MV-4-11 (cell line): ENCODE data around the gene NDUFB10.

ENCODE experiments used
- DNase-seq: peaks from one replicate; lab custom pipeline; 2025; lab: John Stamatoyannopoulos, UW

Gene NDUFB10

GRCh38 chr16:1984347-1985225 lies 25.2 kb downstream of the NDUFB10 start:
- no peak for DNase-seq

GRCh38 chr16:1985466-1986150 lies 26.3 kb downstream of the NDUFB10 start:
- DNase-seq = no peak

GRCh38 chr16:1987198-1987597 lies 27.9 kb downstream of the NDUFB10 start:
- no peak for DNase-seq

DNA sequence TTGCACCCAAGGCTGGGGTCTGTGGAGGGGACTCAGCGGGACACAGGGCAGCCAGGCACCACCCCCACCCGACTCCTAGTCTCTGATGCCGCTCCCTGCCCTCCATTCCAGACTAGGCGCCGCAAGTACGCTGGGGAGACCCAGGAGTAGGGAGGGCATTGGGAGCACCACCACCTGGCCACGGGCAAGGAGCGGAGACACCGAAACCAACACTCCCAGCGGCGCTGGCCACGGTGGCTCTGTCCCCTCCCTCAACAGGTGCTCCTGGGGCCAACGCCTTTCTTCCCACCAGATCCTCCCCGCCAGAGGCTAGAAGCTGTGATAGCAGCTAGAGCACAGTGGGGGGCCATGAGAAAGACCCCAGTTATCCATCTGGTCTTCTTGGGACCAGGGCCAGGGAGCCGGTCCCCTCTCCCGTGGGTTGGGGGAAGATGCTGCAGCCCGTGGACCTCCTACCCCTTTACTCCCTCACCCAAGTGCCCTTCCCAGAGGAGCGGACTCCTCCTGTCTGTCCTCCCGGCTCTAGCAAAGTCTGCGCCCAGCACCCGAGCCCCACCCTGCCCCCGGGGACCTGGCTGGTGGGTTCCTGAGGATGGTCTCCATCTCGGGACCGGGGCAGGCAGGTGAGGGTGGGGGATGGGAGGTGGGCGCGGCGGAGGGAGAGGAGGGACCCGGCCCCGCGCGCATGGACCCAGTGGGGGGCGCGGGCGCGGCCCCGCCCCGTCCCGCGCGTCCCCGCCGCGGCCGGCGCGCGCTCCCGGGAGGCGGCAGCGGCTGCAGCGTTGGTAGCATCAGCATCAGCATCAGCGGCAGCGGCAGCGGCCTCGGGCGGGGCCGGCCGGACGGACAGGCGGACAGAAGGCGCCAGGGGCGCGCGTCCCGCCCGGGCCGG lies 30.1 kb downstream of the NDUFB10 start, which contains the start of gene SYNGR3:
SYNGR3 (plus strand) TSS at position 762 of the 892 bp plus-strand sequence. CDS start 133 bp downstream, outside the sequence.
- no peak for DNase-seq

GRCh38 chr16:1990101-1990350 lies 30.7 kb downstream of the NDUFB10 start:
- no peak for DNase-seq

GRCh38 chr16:1990351-1991134 lies 31.2 kb downstream of the NDUFB10 start:
- no peak for DNase-seq

DNA sequence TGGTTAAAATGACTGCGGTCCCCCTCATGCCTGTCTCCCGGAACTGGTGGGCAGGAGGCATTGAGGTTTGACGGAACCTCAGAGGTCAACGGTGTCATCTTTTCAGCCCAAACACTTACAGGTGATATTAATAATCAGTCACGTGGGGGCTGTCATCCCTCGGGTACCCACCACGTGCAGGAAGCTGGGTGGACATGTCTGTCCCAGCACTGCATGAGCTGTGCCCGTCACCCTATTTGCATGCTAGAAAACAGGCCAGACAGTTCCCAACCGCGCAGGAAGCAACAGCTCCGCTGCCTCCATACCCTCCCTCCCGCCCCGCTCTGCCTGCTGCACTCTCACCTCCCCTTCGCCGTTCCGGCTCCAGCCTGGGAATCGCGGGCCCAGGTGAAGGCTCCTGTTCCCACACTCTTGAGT lies 31.8 kb downstream of the NDUFB10 start:
- no peak for DNase-seq

GRCh38 chr16:1991588-1991947 lies 32.2 kb downstream of the NDUFB10 start:
- DNase-seq = no peak

DNA sequence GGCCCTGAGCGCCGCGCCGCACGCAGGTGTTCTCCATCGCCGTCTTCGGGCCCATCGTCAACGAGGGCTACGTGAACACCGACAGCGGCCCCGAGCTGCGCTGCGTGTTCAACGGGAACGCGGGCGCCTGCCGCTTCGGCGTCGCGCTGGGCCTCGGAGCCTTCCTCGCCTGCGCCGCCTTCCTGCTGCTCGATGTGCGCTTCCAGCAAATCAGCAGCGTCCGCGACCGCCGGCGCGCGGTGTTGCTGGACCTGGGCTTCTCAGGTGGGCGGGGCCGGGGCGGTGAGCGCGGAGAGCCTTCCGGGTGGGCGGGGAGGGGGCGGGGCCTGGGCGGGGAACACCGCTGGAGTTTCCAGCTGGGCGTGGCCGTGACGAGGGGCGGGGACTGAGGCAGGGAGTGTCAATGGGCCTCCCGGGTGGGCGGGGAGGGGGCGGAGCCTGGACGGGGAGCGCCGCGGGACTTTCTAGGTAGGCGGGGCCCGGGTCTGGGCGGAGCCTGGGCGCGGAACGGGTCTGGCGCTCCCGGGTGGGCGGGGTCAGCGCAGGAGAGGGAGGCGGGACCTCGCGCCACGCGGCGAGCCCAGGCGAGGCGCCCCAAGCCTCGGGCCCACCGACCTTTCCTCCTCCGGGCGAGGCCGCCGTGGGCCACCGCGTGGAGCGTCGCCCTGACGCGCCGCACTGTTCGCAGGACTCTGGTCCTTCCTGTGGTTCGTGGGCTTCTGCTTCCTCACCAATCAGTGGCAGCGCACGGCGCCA lies 32.8 kb downstream of the NDUFB10 start:
- DNase-seq = peak; percentile 82

- no peak for DNase-seq
Measured at GRCh38 chr16:1992704-1993317, 33.5 kb downstream of the NDUFB10 start.

- no peak for DNase-seq
Measured at GRCh38 chr16:1993731-1994131, 34.4 kb downstream of the NDUFB10 start.

DNA sequence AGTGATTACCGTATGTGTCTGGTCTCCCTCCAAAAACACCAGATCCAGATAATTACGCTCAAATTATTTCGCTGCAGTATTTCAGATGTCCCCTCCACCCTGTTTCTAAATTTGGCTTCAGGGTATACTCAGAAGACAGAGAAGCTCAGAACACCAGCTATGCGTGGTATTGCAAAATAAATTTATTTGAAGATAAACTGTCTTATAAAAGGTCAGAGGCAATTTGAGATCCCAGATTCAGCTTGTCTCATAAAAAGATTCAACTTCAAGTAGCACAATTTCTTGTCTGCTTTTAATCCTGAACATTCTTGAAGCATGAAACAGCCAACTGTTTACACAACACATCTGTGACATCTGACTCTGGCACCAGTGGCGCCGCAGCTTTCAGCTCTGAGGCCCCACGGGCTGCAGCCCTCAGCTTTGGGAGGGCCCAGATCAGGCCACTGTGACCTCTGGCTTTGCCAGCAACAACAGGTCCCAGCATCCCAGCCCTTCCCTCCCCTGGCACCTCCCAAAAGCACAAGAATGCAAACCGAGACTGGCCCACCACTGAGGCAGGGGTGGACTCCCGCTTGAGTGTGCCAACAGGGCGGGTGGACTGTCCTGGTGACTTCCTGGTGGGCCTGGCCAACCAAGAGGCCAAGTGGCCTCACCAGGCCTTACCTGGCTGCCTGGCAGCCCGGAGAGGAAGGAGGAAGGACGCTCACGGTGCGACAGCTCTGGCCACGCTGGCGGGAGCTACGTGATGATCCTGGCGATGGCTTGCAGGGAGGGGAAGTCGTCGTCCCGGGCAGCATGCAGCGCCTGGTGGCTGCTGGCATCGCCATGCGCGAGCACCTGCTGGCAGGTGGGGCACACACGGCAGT lies 38.4 kb downstream of the NDUFB10 start:
- no peak for DNase-seq

DNA sequence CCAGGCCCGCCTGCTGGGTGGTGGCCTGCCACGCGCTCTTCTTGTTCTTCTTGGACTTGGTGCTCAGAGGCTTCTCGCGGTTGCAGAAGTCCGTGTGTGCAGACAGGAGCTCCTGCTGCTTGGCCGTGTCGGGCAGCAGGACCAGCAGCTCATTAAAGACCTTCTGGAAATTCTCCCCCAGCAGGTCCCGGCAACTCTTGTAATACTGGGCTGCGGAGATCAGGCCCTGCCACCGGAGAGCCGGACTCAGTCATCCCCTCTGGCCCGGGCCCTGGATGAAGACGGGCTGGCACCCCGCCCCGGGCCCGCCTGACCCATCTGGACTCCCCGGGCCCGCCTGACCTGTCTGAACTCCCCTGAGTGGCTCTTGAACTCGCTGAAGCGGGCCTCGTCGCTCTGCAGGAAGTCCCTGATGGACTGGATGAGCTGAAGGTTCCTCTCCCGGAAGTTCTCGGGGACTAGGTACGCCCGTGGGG lies 39.1 kb downstream of the NDUFB10 start:
- no peak for DNase-seq

DNA sequence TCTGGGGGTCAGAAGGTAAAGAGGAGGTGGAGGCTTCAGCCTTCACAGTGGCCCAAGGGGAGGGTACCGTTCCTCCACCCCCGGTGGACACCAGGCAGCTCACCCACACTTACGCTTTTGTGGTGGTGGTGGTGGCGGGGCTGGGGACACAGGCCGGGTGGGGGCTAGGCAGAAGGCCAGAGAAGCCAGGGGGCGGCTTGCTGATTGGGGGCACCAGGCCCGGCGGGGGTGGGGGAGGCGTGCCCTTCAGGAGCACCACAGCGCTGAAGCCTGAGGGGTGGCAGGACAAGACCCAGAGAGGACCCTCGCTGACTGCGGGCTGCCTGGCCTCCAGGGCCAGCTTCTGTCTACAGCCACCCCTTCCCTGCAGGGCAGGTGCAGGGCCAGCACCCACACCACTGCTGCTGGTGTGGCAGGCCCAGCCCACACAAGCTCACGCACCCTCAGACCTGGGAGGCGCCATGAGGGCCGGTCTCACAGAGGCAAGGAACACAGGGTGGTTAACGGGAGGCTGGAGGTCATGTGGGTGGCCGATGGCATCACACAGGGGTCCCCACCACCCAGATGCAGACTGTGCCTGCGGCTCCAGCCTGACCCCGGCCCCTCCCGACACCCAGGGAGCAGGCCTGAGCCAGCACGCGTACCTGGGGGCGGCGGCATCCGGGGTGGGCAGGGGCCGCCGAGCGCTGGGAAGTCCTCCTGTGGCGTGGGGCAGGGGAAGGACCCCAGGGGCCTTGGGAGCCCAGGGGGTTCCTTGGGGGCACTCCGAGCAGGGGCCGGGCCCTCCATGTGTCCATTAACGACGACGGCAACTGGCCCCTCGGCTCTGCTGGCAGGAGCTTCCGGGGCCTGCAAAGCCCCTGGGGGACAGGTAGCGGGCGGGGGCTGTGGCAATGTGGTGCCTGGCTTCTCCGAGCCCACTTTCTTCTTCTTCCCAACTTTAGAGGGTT lies 39.8 kb downstream of the NDUFB10 start:
- DNase-seq = no peak

GRCh38 chr16:1999866-2000514 lies 40.7 kb downstream of the NDUFB10 start:
- no peak for DNase-seq

DNA sequence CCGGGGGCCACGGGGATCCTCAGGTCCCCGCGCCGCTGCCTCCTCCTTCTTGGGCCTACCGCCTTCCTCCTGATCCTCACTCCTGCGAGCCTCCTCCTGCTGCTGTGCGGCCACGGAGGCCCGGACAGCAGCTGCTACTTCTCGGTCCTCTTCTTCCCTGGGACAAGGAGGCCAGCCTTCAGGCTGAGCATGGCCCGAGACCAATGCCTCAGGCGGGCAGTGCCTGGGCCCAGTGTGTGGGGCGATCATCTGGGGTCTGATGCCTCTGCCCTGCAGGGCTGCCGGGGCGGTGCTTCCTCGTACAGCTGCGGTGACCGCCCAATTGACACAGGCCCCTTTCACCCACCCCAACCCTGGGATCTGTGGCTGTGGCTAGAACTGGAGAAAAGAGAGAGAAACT lies 41.7 kb downstream of the NDUFB10 start:
- no peak for DNase-seq

DNA sequence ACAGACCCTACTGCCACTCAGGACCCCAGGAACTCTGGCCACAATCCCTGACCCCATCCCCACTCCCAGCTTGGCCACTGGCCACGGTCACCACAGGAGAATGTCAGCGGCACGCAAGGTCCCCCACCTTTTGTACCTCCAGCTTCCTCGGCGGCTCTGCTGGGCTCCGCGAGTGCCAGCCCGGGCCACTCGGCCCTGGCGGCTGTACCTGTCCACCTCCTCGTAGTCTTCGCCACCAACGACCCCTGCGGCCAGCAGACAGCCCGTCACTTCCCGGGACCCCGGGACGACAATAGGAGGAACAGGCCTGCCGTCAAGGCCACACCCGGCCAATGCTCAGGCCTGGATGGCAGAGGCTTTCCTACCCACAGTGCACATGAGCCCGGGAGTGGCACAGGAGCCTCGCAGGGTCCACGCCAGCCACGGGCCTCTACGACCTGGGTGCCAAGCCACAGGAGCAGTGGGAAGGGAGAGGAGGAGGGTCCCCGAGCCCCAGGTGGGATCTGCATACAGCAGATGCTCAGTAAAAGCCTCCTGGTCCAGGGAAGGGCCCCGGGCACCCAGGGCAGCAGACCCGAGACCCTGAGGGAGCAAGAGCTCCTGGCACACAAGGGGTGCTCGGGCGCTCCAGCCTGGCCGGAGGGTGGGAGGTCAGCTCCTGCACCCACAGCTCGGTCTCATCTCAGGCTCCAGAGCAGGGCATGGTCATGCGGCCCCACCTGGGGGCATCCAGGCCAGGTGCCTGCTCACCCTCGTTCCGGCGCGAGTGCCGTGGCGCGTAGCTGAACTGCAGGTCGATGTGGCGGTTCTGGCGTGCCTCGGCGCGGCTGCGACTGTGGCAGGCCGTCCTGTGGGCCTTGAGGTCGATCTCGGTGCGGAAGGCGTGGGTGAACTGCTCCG lies 42.4 kb downstream of the NDUFB10 start:
- DNase-seq = no peak
